Amniotic epithelial cell (primary cell): Measurements from ENCODE around the gene OR9G4.

Experiments used
- DNase-seq: peaks from one replicate; pipeline ENCODE4 v3.0.0-alpha.2; 2010; ENCODE audit warnings: low read depth

OR9G4 gene

DNA sequence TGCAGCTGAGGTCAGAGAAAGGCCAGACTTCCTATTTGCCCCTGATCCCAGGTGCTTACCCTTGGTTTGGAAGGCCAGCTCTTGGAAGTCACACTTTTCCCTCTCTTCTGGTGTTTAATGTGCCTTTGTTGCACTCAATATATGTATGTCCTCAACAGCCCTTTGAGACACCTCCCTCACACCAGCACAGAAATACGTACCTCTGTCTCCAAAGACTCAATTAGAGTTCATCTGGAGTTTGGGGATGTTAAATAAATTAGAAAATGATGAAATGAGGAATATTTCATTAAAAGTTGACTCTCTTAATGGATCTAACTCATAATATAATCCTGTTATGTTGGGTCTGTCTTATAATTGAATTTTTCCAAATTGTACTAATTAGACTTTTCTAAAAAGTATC lies at the start of gene OR9G4:
Gene OR9G4, minus strand, starts transcription at position 101 of the 400 bp plus-strand sequence. CDS start 4,931 bp downstream, outside the sequence.
- DNase-seq = no peak

DNA sequence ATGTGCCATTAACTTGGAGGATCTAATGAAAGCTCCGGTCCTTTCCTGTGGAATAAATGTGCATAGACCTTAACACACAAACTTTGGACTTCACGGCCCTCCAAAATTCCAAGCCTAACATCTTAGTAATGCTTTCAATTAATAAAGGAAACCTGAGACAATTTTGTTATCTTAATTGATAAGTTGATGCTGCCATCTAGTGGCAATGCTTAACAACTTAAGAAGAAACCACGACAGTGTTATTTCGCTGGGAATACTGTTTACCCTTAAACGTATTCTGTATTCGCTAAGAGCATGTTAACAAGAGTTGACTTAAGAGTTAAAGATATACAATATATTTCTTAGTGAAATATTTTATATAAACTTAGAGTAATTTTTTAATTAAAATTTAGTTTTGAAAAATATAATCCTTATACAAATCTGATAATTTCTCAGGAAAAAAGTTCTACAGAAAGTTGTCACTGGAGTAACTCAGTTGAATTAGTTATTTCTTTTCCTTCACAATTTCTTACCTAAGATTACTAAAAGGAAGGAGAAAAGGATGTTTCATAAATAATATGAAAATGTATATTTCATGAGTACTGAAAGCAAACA lies 35.0 kb upstream of the OR9G4 start:
- DNase-seq = peak; percentile 47

DNA sequence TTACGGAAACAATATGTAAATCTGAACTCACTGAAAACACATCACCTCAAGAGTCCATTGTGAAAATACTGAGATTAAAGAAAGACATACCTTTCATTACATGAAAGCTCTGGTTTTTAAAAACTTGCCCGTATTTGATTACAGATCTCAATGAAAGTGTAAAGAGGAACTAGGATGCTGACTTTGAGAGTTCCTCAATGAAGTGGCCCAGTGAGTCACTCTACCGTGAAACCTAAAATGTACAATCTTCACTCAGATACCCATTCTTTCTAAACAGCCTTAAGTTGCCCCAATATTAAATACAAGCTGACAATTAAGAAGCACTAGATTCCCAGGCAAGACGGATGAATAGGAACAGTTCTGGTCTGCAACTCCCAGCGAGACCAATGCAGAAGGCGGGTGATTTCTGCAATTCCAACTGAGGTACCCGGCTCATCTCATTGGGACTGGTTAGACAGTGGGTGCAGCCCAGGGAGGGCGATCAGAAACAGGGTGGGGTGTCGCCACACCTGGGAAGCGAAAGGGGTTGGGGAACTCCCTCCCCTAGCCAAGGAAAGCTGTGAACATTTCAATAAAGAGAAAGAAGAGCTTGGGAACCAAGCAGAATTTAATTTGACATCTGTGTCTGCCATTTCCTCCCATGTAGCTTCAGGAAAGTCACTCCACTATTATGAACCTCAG lies 33.8 kb upstream of the OR9G4 start:
- DNase-seq = no peak

DNA sequence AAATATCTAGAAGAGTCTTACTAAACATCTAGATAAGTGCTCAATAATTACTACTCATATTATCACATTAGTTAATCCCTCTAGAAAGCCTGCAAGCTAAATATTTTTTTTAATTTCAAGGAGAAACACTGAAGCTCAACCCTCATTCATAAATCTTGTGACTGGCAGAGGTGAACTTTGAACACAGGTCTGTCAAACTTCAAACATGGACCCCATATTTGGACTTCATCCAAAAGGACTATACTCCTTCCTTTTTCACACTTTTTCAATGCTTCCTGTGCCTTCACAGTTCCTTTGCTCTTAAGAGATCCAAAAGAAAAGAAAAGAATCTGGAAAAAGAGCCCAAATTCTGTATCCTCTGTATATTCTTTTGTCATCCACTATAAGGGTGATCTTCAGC lies 28.3 kb upstream of the OR9G4 start:
- no peak for DNase-seq

DNA sequence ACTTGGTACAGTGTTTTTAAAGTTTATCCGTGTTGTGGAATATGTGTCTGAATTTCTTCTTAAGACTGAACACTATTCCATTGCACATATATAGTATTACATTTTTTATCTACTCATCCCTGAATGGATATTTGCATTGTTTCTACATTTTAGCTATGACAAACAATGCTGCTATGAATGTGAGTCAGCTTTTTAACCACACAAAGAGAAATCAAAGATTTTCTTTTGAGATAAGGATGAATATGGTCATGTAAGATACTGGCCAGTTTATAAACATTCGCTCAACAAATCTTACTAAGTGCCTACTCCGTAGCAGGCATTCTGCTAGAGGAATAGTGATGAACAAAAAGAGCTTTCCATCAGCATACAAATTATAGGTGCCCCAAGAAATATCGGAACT lies 16.5 kb upstream of the OR9G4 start:
- DNase-seq = no peak

DNA sequence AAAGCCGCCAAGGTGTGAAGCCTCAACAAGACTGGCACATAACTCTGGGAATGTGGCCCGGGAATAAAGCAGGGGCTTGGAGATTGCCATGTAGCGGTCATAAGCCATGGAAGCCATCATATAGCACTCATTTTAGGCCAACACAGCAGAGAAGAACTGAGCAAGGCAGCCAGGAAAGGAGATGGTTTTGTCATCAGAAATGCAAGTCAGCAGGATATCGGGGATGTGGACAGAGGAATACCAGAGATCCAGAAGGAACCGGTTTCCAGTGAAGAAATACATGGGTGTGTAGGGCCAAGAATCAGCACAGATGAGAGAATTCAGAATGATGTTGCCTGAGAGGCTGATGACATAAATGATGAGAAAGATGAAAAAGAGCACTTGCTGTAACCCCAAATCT lies 3.0 kb upstream of the OR9G4 start:
- no peak for DNase-seq

DNA sequence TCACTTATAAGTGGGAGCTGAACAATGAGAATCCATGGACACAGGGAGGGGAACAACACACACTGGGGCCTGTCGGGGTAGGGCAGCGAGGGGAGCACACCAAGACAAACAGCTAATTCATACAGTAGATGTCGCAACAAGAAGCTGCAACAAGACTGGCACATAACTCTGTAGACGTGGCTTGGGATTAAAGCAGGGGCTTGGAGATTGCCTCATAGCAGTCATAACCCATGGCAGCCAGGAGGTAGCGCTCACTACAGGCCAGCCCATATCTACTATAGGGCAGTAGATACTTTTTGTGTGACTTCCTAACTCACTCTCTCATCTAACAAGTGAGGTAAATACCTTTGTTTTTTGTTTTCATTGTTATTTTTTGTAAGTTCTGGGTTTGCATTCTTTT lies 1.7 kb upstream of the OR9G4 start:
- no peak for DNase-seq

DNA sequence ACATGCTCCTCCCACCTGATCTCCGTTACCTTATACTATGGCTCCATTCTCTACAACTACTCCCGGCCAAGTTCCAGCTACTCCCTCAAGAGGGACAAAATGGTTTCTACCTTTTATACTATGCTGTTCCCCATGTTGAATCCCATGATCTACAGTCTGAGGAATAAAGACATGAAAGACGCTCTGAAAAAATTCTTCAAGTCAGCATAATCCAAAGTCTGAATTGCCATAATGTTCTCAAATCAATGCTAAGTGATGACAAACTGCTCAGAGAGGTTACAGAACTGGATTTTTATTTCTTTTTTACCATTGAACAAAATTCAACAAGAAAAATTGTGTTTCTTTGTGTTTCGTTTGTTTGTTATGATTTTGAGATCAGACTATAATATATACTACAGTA lies 7.6 kb downstream of the OR9G4 start:
- no peak for DNase-seq

DNA sequence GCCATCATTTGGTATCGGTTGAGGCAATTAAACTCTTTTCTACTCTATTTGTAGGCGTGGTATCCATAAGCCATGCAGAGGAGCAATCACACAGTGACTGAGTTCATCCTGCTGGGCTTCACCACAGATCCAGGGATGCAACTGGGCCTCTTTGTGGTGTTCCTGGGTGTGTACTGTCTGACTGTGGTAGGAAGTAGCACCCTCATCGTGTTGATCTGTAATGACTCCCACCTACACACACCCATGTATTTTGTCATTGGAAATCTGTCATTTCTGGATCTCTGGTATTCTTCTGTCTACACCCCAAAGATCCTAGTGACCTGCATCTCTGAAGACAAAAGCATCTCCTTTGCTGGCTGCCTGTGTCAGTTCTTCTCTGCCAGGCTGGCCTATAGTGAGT lies 8.4 kb downstream of the OR9G4 start:
- no peak for DNase-seq

DNA sequence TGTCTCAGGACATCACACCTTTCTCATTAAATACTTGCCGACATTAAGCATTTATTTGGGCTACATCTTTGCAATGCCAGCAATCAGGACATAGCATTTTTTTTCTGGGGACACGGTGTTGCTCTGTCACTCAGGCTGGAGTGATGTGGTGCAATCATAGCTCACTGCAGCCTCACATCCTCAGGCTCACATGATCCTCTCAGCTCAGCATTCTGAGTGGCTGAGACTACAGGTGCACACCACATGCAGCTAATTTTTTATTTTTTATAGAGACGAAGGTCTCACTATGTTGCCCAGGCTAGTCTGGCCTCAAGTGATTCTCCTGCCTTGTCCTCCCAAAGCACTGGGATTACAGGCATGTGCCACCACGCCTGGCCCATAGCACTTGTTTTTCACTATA lies 28.0 kb downstream of the OR9G4 start:
- DNase-seq = no peak

DNA sequence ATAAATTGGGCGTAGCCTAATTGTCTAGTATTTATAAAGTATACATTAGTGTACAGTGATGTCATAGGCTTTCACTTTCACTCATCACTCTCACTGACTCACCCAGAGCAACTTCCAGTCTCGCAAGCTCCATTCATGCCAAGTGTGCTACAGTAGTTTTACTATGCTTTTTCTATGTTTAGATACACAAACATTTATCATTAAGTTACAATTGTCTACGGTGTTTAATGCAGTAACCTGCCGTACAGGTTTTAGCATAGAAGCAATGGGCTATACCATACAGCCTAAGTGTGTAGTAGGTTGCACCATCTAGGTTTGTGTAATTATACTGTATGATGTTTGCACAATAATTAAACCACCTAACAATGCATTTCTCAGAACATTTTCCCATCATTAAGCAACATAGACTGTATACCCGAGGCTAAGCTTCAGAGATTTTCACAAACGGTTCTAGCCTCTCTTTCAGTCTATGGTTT lies 32.1 kb downstream of the OR9G4 start:
- DNase-seq = no peak

DNA sequence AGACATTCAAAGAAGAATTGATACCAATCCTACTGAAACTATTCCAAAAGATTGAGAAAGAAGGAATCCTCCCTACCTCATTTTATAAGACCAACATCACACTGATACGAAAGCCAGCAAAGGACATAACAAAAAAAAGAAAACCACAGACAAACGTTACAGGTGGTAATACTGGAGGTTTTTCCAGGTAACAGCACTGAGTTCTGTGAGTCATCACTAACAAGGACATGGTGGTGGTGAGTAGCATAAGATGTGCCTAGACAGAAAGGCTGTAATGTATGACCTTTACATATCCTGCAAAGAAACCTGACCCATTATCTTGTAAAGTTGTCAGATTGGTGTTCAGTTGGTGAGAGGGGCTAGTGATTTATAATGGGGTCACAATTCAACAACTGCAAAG lies 34.3 kb downstream of the OR9G4 start:
- DNase-seq = no peak

DNA sequence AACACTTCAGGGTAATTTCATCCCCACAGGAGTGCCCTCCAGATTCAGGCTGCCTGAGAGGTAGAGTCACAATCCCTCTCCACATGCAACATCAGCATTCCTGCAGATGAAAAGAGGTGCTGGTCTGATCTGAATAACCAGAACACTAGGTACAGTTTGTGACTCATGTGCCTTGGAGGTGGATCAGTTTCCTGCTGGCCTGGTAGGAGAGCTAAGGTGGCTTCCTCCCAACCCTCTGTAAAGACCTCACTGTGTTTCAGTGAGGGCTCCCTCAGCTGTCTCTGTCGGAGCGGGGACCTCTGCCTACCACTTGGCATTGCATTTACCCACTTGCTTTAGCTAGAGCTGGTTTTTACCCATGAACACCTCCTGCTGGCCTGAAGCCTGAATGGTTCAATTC lies 42.0 kb downstream of the OR9G4 start:
- no peak for DNase-seq

DNA sequence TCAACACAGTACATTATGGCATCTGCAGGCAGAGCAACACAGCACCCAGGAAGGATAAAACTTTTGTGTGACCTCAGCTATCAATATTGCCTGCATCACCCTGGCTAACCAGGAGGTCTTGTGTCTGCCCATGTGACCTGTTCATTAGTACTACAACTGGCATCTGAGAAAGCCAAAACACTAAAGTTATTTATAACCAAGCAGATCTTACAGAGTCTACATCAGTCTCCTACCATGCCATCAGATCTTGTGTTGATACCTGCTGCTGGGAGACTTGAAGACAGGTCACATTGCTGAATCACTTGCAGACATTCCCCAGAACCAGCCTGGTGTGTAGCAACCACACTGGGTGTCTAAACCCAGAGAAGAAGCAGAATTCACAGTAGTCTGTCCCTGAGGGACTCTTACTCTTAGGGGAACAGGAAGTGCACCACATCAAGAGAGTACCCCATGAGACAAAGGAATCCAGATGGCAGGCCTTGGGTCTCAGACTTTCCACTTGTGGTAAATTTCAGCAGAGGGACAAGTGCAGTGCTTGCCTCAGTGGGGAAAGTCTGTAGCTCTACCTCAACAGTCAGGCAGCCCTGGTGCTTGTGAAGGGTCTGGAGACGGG lies 42.6 kb downstream of the OR9G4 start:
- DNase-seq = no peak

DNA sequence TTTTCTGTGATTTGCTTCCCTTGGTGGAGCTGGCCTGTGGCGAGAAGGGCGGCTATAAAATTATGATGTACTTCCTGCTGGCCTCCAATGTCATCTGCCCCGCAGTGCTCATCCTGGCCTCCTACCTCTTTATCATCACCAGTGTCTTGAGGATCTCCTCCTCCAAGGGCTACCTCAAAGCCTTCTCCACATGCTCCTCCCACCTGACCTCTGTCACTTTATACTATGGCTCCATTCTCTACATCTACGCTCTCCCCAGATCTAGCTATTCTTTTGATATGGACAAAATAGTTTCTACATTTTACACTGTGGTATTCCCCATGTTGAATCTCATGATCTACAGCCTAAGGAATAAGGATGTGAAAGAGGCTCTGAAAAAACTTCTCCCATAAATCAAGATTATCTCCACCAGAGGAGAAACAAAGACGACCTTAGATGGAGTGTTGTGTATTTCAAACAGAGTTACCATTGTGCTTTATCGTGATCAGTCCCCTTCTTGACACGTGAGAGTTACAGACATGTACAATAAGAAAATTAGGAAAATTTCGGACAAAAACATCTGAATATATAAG lies 47.5 kb downstream of the OR9G4 start:
- no peak for DNase-seq

DNA sequence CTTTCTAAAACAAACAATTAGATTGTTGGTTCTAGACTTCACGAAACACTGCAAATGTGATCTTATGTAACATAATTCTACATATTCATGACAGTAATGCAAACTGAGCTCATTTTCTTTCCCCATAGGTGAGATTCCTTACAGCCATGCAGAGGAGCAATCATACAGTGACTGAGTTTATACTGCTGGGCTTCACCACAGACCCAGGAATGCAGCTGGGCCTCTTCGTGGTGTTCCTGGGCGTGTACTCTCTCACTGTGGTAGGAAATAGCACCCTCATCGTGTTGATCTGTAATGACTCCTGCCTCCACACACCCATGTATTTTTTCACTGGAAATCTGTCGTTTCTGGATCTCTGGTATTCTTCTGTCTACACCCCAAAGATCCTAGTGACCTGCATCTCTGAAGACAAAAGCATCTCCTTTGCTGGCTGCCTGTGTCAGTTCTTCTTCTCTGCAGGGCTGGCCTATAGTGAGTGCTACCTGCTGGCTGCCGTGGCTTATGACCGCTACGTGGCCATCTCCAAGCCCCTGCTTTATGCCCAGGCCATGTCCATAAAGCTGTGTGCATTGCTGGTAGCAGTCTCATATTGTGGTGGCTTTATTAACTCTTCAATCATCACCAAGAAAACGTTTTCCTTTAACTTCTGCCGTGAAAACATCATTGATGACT lies 48.1 kb downstream of the OR9G4 start:
- DNase-seq = no peak

DNA sequence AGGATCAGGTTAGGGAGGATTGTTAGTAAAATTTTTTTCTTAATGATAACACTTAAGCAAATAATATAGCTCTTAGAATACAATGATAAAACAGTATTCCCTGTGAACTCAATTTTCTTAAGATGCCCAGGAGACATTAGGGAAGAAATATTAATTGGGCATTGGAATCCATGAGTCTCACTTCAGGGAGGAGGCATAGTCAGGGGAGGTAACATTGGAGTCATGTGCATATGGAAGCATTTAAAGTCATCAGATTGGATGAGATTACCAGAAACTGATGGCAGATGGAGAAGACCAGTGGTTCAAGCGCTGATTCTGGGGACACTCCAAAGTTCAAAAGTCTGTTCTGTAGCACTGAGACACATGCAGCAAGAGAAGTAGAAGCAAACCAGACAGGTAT lies 49.7 kb downstream of the OR9G4 start, which contains the start of gene OR9G1:
Gene OR9G1, plus strand, starts transcription at position 301 of the 400 bp plus-strand sequence. CDS start 1,293 bp downstream, outside the sequence.
- no peak for DNase-seq

DNA sequence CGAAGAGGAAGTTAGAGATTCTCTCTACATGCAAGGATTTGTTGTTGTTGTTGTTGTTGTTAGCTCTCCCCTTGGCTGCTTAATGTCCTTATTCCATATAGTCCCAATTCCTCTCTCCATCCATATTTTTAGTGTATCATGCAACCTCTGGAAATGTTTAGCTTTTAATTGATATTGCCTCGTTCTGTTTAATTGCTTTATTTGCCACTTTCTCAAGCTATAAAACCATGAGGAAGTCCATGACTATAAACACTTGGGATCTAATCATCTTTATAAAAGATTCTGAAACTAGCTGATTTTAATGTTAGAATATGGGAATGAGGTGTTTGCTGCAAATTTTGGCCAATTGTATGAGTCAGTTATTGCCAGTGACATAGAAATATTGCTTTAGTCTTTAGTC lies 55.1 kb downstream of the OR9G4 start:
- no peak for DNase-seq
